Measurements from ENCODE around the gene MIX23.

- no peak for TF ChIP-seq CTCF (IDR thresholded peaks at IDR 0.05; ENCODE audit: low read depth, low read length)
- TF ChIP-seq EZH2phosphoT487 (IDR thresholded peaks at IDR 0.05; ENCODE audit: low read depth), result no peak
These were observed 9.0 kb downstream of the MIX23 start for GRCh38 chr3:122374034-122374433.

Data from OCI-LY3 (cell line).